HG02870 (cell line): ENCODE data around the gene VEGFA.

Experiments used
- ATAC-seq: cut with Tn5 transposase; IDR thresholded peaks from one replicate; pipeline ENCODE4 v1.9.1; 2021; ENCODE audit warnings: mild to moderate bottlenecking, moderate library complexity; ENCODE audit not compliant: unreplicated experiment

The VEGFA gene

GRCh38 chr6:43771858-43772680, 2.1 kb downstream of the VEGFA start:
- no peak for ATAC-seq

GRCh38 chr6:43772681-43773049, 2.7 kb downstream of the VEGFA start:
- no peak for ATAC-seq

- no peak for ATAC-seq
Observed at GRCh38 chr6:43773050-43773979, 3.3 kb downstream of the VEGFA start.

GRCh38 chr6:43773980-43774775, 4.2 kb downstream of the VEGFA start:
- ATAC-seq = no peak

GRCh38 chr6:43774776-43775534, 4.9 kb downstream of the VEGFA start:
- no peak for ATAC-seq

GRCh38 chr6:43775535-43775885, 5.5 kb downstream of the VEGFA start:
- ATAC-seq = no peak

- ATAC-seq = no peak
Observed at GRCh38 chr6:43776115-43776798, 6.2 kb downstream of the VEGFA start.

GRCh38 chr6:43776799-43777776, 7.1 kb downstream of the VEGFA start:
- no peak for ATAC-seq

- ATAC-seq = no peak
Observed at GRCh38 chr6:43778131-43778855, 8.3 kb downstream of the VEGFA start.

GRCh38 chr6:43778976-43779851, 9.2 kb downstream of the VEGFA start:
- no peak for ATAC-seq

GRCh38 chr6:43779852-43780236, 9.8 kb downstream of the VEGFA start:
- no peak for ATAC-seq

- ATAC-seq = no peak
Observed at GRCh38 chr6:43780293-43780692, 10.3 kb downstream of the VEGFA start.

- no peak for ATAC-seq
Observed at GRCh38 chr6:43780941-43781928, 11.2 kb downstream of the VEGFA start.

- no peak for ATAC-seq
Observed at GRCh38 chr6:43781941-43782704, 12.1 kb downstream of the VEGFA start.
